ENCODE measurements around the gene AVL9. TPM values are rescaled to one million over a fixed set of nuclear protein-coding genes. Genes with fewer than 3 reads are reported as not detected.

Gene AVL9
- total RNA-seq, 2 experiments from 2014 or later = 23.3 to 25.4 TPM

DNA sequence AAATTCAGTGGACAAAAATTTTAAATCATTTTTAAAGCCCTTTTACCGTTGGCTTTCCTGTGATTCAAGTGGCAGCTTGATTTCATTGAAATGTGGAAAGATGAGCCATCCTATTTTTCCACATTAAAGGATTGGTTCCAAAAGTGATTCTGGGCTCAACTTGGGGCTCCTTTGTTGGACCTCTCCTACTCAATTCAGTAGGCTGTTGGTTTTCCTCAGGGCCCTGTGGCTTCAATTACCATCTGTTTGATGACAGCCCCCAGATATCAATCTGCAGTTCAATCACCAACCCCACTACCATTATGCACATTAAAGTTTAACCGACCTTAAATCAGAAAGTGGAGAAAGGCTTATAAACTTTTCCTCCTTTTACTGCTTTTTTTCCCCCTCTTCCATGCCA lies 47.3 kb downstream of the AVL9 start:
- POLR2A ChIA-PET = no interaction called here

DNA sequence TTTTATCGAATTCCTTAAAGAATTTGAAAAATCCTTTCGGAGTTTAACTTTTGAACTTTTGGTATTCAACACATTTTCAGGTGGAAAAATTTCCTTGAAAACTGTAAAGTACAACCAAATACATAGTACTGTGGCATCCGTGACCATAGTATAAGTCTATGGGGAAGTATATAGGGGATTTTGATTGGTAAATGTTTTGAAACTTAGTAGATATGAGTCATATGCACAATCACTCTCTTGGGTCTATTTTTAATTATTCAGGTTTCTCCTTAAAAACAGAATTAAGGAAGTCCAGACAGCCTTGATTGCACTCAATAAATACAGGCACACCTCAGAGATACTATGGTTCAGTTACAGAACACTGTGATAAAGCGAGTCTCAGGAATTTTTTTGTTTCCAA lies 64.2 kb downstream of the AVL9 start:
- Mint-ChIP-seq H3K9me3 (no peaks in the 10 kb centered on the region), H3K27ac (no peak overlapping the region), H3K27me3 (no peaks in the 10 kb centered on the region), H3K4me1 (ENCODE audit: low read depth) (peaks cover 5% of the 10 kb centered on the region), H3K4me3 (no peak overlapping the region), H3K36me3 (ENCODE audit: low read depth) (peaks cover 79% of the 10 kb centered on the region)
- ChIA-PET POLR2A (no interaction called here), CTCF (no interaction called here)
- Histone ChIP-seq H3K27me3 (ENCODE audit: control insufficient read depth in 1 of 2, insufficient read depth in 2 of 2, low read length in 2 of 2) (no peaks in the 10 kb centered on the region), H3K36me3 (ENCODE audit: insufficient read depth, low read length) (peaks cover 53% of the 10 kb centered on the region), H3K27ac (ENCODE audit: low read depth in 1 of 2, low read length in 2 of 2) (no peak overlapping the region), H3K4me1 (ENCODE audit: insufficient read depth, low read length) (no peaks in the 10 kb centered on the region), H3K9me3 (ENCODE audit: control insufficient read depth in 1 of 2, insufficient read depth in 1 of 2, low read length in 2 of 2) (no peaks in the 10 kb centered on the region), H3K4me3 (ENCODE audit: low read length) (no peak overlapping the region)
- ATAC-seq (ENCODE audit: poor library complexity) (no peak), DNase-seq (no peak)
- intact Hi-C loops (cut with DNase I, micrococcal nuclease) = loop anchor here in 1 of 2 experiments (5.0 kb wide), 1 partner anchor 67 kb away; the partner anchor contains the start of gene LSM5
- TF ChIP-seq, protein P1, sequence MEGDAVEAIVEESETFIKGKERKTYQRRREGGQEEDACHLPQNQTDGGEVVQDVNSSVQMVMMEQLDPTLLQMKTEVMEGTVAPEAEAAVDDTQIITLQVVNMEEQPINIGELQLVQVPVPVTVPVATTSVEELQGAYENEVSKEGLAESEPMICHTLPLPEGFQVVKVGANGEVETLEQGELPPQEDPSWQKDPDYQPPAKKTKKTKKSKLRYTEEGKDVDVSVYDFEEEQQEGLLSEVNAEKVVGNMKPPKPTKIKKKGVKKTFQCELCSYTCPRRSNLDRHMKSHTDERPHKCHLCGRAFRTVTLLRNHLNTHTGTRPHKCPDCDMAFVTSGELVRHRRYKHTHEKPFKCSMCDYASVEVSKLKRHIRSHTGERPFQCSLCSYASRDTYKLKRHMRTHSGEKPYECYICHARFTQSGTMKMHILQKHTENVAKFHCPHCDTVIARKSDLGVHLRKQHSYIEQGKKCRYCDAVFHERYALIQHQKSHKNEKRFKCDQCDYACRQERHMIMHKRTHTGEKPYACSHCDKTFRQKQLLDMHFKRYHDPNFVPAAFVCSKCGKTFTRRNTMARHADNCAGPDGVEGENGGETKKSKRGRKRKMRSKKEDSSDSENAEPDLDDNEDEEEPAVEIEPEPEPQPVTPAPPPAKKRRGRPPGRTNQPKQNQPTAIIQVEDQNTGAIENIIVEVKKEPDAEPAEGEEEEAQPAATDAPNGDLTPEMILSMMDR (IDR thresholded peaks at IDR 0.05) = no peak

More for the DNA sequence above, 47.3 kb downstream of the AVL9 start:
- H3K36me3 ChIP-seq (ENCODE audit: insufficient read depth, low read length) = peaks cover 30% of the 10 kb centered on the region
- peak overlapping the region; percentile 31 for H3K27ac Mint-ChIP-seq
- no peaks in the 10 kb centered on the region for H3K9me3 ChIP-seq (ENCODE audit: control insufficient read depth in 1 of 2, insufficient read depth in 1 of 2, low read length in 2 of 2)
- H3K9me3 Mint-ChIP-seq = no peaks in the 10 kb centered on the region
- no peak overlapping the region for H3K27ac ChIP-seq (ENCODE audit: low read depth in 1 of 2, low read length in 2 of 2)
- intact Hi-C loops (cut with DNase I, micrococcal nuclease) = loop anchor here (5.0 kb wide), 1 partner anchor 35 kb away; no protein-coding TSS in a partner anchor
- TF ChIP-seq, protein P1 (IDR thresholded peaks at IDR 0.05) = no peak
- CTCF ChIA-PET = no interaction called here
- DNase-seq (no peak), ATAC-seq (ENCODE audit: poor library complexity) (no peak)
- H3K4me1 Mint-ChIP-seq (ENCODE audit: low read depth) = peaks cover 24% of the 10 kb centered on the region
- H3K27me3 Mint-ChIP-seq = no peaks in the 10 kb centered on the region
- H3K27me3 ChIP-seq (ENCODE audit: control insufficient read depth in 1 of 2, insufficient read depth in 2 of 2, low read length in 2 of 2) = no peaks in the 10 kb centered on the region
- no peak overlapping the region for H3K4me3 ChIP-seq (ENCODE audit: low read length)
- H3K36me3 Mint-ChIP-seq (ENCODE audit: low read depth) = peaks cover 51% of the 10 kb centered on the region
- no peaks in the 10 kb centered on the region for H3K4me1 ChIP-seq (ENCODE audit: insufficient read depth, low read length)
- no peak overlapping the region for H3K4me3 Mint-ChIP-seq

DNA sequence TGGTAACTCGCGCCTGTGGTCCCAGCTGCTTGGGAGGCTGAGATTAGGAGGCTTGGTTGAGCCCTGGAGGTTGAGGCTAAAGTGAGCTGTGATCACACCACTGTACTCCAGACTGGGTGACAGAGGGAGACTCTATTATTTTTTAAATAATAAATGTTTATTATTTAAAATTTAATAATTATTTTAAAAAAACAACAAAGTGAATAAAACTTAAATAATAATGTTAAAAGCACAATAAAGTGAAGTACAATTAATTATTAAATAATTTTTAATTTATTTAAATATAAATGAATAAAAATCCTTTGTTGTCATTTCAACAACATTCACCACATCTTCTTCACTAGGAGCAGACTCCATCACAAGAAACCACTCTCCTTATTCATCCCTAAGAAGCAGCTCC lies 64.8 kb downstream of the AVL9 start:
- Histone ChIP-seq H3K4me3 (ENCODE audit: low read length) (no peak overlapping the region), H3K36me3 (ENCODE audit: insufficient read depth, low read length) (peaks cover 50% of the 10 kb centered on the region), H3K4me1 (ENCODE audit: insufficient read depth, low read length) (no peaks in the 10 kb centered on the region), H3K27me3 (ENCODE audit: control insufficient read depth in 1 of 2, insufficient read depth in 2 of 2, low read length in 2 of 2) (no peaks in the 10 kb centered on the region), H3K9me3 (ENCODE audit: control insufficient read depth in 1 of 2, insufficient read depth in 1 of 2, low read length in 2 of 2) (no peaks in the 10 kb centered on the region), H3K27ac (ENCODE audit: low read depth in 1 of 2, low read length in 2 of 2) (no peak overlapping the region)
- no peak for DNase-seq
- H3K4me1 Mint-ChIP-seq (ENCODE audit: low read depth) = peaks cover 5% of the 10 kb centered on the region
- H3K27me3 Mint-ChIP-seq = no peaks in the 10 kb centered on the region
- H3K27ac Mint-ChIP-seq = no peak overlapping the region
- no peak for ATAC-seq (ENCODE audit: poor library complexity)
- H3K36me3 Mint-ChIP-seq (ENCODE audit: low read depth) = peaks cover 79% of the 10 kb centered on the region
- ChIA-PET POLR2A (no interaction called here), CTCF (no interaction called here)
- H3K9me3 Mint-ChIP-seq = no peaks in the 10 kb centered on the region
- no peak overlapping the region for H3K4me3 Mint-ChIP-seq
- intact Hi-C loops (cut with DNase I, micrococcal nuclease) = loop anchor here in 1 of 2 experiments (5.0 kb wide), 1 partner anchor 68 kb away; the partner anchor contains the start of gene LSM5
- TF ChIP-seq, protein P1 (IDR thresholded peaks at IDR 0.05) = no peak

Data from CD4-positive, alpha-beta T cell (primary cell).